CD4-positive, alpha-beta T cell treated with Interferon alpha-2 for 1 hour (primary cell): ENCODE measurements around the gene SIRT7.

Experiments used
- DNase-seq, 2 donors: peaks; one replicate each; pipeline ENCODE4 v3.0.0-alpha.2; 2020 to 2022

SIRT7 gene

GRCh38 chr17:81917565-81918332 lies at the start of gene SIRT7:
TSS of gene SIRT7 (minus strand) at chr17:81918176. CDS start at chr17:81918131, 45 bp downstream.
- DNase-seq = peak; percentile 87 to 90

GRCh38 chr17:81967244-81967532 lies 49.2 kb upstream of the SIRT7 start:
- no peak for DNase-seq

GRCh38 chr17:81966343-81967243 lies 48.6 kb upstream of the SIRT7 start:
- no peak for DNase-seq

GRCh38 chr17:81964081-81964849 lies 46.3 kb upstream of the SIRT7 start:
- no peak for DNase-seq

- no peak for DNase-seq
Measured at GRCh38 chr17:81962499-81963441, 44.8 kb upstream of the SIRT7 start.

- DNase-seq = no peak
Measured at GRCh38 chr17:81961521-81962498, 43.8 kb upstream of the SIRT7 start.

GRCh38 chr17:81961087-81961511 lies 43.1 kb upstream of the SIRT7 start, which contains the start of gene NOTUM:
TSS of gene NOTUM (minus strand) at chr17:81961187. CDS start at chr17:81960909, 278 bp downstream.
- DNase-seq = peak in 1 of 2 donors; percentile 25

- no peak for DNase-seq
Measured at GRCh38 chr17:81960130-81960958, 42.4 kb upstream of the SIRT7 start.

GRCh38 chr17:81959362-81960129 lies 41.6 kb upstream of the SIRT7 start:
- peak; percentile 78 to 89 for DNase-seq

- no peak for DNase-seq
Measured at GRCh38 chr17:81958633-81959342, 40.8 kb upstream of the SIRT7 start.

GRCh38 chr17:81957691-81958432 lies 39.9 kb upstream of the SIRT7 start:
- no peak for DNase-seq

GRCh38 chr17:81956607-81957589 lies 38.9 kb upstream of the SIRT7 start:
- DNase-seq = no peak

- no peak for DNase-seq
Measured at GRCh38 chr17:81955756-81956544, 38.0 kb upstream of the SIRT7 start.

- no peak for DNase-seq
Measured at GRCh38 chr17:81955058-81955681, 37.2 kb upstream of the SIRT7 start.
